ENCODE data around the gene PPFIA1. TPM values are rescaled to one million over a fixed set of nuclear protein-coding genes. Genes with fewer than 3 reads are reported as not detected.

The PPFIA1 gene
- total and polyA plus RNA-seq, 10 of the 15 experiments (the other 5 are each of a cell fraction or from before 2014, with no cell fraction given), result 5.2 to 26.2 (median 15.8) TPM

- FAIRE-seq, result no peak
- no peaks in the 10 kb centered on the region for H3K9me3 ChIP-seq (replicated peaks; ENCODE audit: control insufficient read depth, insufficient read depth, low read length)
- 69% methylated on average over 3 of the region's 3 CpGs for whole genome bisulfite sequencing (ENCODE audit: insufficient coverage, insufficient replicate concordance, low lambda C conversion rate, missing lambda C conversion rate)
- ChIA-PET POLR2A (no interaction called here), CTCF (no interaction called here), RAD21 (ENCODE audit: unreplicated experiment) (no interaction called here), SMC1A (ENCODE audit: uncharacterized antibody, unreplicated experiment) (interaction anchor here (1.1 to 1.6 kb wide), 2 partner anchors 12 kb away, joined by 3 to 4 read pairs; no protein-coding TSS in a partner anchor)
- H3K4me3 ChIP-seq, result no peak overlapping the region
- no peak for DNase-seq (ENCODE audit: low read depth, low spot score)
- no peaks in the 10 kb centered on the region for H4K20me1 ChIP-seq (ENCODE audit: control insufficient read depth, insufficient read depth)
- H3K4me2 ChIP-seq (ENCODE audit: control insufficient read depth, insufficient read depth), result no peak overlapping the region
- in situ Hi-C loops (cut with MboI), result no loop called here
- intact Hi-C loops (cut with micrococcal nuclease; ENCODE audit: unreplicated experiment), result no loop called here
- ATAC-seq, result no peak
- H3K27ac ChIP-seq (ENCODE audit: control insufficient read depth, insufficient read depth), result no peak overlapping the region
- no peak overlapping the region for H3K9ac ChIP-seq (ENCODE audit: control insufficient read depth, insufficient read depth, low read length)
- H3K79me2 ChIP-seq (ENCODE audit: control insufficient read depth, insufficient read depth, low read length), result no peaks in the 10 kb centered on the region
- no peaks in the 10 kb centered on the region for H3K27me3 ChIP-seq (replicated peaks in 1 of 2; ENCODE audit: control insufficient read depth in 2 of 2, insufficient read depth in 2 of 2, low read length in 1 of 2)
- BruUV-seq (replicated peaks), result no TSS peak
- TF ChIP-seq MAX (IDR thresholded peaks at IDR 0.05; ENCODE audit: low read depth, low read length), result no peak
- TF ChIP-seq KAT2A (conservative IDR thresholded peaks at IDR 0.05; ENCODE audit: control insufficient read depth, low read depth, low read length), result no peak
- TF ChIP-seq TCF7 (IDR thresholded peaks at IDR 0.05; ENCODE audit: borderline replicate concordance), result no peak
- TF ChIP-seq ATF3 (IDR thresholded peaks at IDR 0.05; ENCODE audit: borderline replicate concordance, extremely low read depth, low read depth, low read length), result no peak
- TF ChIP-seq BHLHE40 (IDR thresholded peaks at IDR 0.05; ENCODE audit: borderline replicate concordance in 1 of 2, low read depth in 2 of 2, low read length in 1 of 2), result no peak
- TF ChIP-seq ASH2L (IDR thresholded peaks at IDR 0.05; ENCODE audit: borderline replicate concordance, low read depth), result no peak
- TF ChIP-seq STAT3 (IDR thresholded peaks at IDR 0.05; ENCODE audit: low read depth, low read length), result no peak
- no peak for TF ChIP-seq NFXL1 (IDR thresholded peaks at IDR 0.05; ENCODE audit: borderline replicate concordance)
- no peak for TF ChIP-seq SIX5 (IDR thresholded peaks at IDR 0.05; ENCODE audit: low read depth, low read length, severe bottlenecking)
- TF ChIP-seq ZBTB11 (CRISPR knock-in tag; IDR thresholded peaks at IDR 0.05), result no peak
- H2AFZ ChIP-seq (ENCODE audit: control insufficient read depth, low read depth, low read length), result no peak overlapping the region
- H3K4me1 ChIP-seq (ENCODE audit: control insufficient read depth, insufficient read depth, low read length), result no peaks in the 10 kb centered on the region
- peaks cover 6% of the 10 kb centered on the region in 2 experiments for H3K36me3 ChIP-seq (ENCODE audit: control insufficient read depth in 2 of 2, insufficient read depth in 2 of 2, low read length in 1 of 2)
Measured at GRCh38 chr11:70365544-70365927, 95.0 kb downstream of the PPFIA1 start.

All from GM12878 (cell line).